ENCODE measurements around the gene TGFB3. TPM values are rescaled to one million over a fixed set of nuclear protein-coding genes. Genes with fewer than 3 reads are reported as not detected.
"Not testable (repeated sequence)": the region's sequence is repeated elsewhere in the genome, so short reads cannot be mapped to it uniquely, and the experiment has no call there.

The TGFB3 gene
- total RNA-seq, 2 donors from 2014 or later = 5.8 to 6.5 TPM

DNA sequence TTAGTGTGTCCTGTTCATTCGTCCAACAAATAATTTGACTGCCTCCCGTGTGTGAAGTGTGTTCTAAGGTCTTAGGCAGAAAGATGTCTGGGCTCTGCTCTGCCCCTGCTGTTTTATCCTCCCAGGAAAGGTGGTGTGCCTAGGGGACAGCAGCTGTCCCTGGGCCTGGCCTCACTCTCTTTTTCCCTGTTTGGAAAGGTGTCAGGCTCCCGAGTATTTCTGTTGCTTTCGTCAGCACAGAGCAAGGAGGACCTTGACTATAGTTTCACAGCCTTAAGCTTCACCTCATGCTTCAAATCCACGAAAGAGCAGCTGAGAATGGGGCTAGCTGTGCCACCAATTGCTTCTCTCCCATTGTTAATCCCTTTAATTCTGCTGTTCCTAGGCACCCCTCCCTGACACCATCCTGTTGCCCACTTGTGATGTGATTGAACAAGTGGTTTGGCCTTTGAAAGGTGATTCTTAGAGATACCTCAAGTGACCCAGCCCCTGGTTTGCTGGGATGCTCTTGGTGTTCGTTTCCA lies 54.2 kb downstream of the TGFB3 start:
- H3K36me3 Mint-ChIP-seq (ENCODE audit: low read depth) = peaks cover 2% of the 10 kb centered on the region
- no peaks in the 10 kb centered on the region for H3K9me3 ChIP-seq (ENCODE audit: control insufficient read depth, low read length, poor library complexity, severe bottlenecking)
- H3K27me3 Mint-ChIP-seq = no peaks in the 10 kb centered on the region
- no peak overlapping the region for H3K4me3 Mint-ChIP-seq
- H3K4me1 Mint-ChIP-seq = peaks cover 16% of the 10 kb centered on the region
- ATAC-seq (no peak), DNase-seq (no peak)
- no peak overlapping the region for H3K27ac Mint-ChIP-seq

DNA sequence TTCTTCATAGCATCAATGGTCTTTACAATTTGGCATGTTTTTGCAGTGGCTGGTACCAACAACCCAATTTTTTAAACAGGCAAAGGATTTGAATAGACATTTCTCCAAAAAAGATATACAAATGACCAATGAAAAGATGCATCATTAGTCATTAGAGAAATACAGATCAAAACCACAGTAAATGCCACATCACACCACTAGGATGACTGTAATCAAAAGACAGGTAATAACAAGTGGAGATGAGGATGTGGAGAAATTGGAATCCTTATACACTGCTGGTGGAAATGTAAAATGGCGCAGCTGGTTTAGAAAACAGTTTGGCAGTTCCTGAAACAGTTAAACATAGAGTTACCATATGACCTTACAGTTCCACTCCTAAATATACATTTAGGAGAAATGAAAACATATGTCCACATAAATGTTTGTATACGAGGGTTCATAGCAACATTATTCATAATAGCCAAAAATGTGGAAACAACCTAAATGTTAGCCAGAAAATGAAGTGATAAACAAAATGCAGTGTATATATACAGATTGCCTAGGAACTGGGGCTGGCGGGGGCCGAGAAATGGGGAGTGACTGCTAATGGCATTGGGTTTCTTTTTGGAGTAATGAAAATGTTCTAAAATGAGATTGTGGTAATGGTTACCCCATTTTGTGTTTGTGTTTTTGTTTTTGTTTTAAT lies 55.2 kb downstream of the TGFB3 start:
- DNase-seq (no peak), ATAC-seq (no peak)
- Mint-ChIP-seq H3K27ac (peak overlapping the region; percentile 14), H3K4me3 (no peak overlapping the region), H3K27me3 (no peaks in the 10 kb centered on the region), H3K4me1 (peaks cover 14% of the 10 kb centered on the region), H3K36me3 (ENCODE audit: low read depth) (peaks cover 2% of the 10 kb centered on the region)
- H3K9me3 ChIP-seq (ENCODE audit: control insufficient read depth, low read length, poor library complexity, severe bottlenecking) = no peaks in the 10 kb centered on the region

DNA sequence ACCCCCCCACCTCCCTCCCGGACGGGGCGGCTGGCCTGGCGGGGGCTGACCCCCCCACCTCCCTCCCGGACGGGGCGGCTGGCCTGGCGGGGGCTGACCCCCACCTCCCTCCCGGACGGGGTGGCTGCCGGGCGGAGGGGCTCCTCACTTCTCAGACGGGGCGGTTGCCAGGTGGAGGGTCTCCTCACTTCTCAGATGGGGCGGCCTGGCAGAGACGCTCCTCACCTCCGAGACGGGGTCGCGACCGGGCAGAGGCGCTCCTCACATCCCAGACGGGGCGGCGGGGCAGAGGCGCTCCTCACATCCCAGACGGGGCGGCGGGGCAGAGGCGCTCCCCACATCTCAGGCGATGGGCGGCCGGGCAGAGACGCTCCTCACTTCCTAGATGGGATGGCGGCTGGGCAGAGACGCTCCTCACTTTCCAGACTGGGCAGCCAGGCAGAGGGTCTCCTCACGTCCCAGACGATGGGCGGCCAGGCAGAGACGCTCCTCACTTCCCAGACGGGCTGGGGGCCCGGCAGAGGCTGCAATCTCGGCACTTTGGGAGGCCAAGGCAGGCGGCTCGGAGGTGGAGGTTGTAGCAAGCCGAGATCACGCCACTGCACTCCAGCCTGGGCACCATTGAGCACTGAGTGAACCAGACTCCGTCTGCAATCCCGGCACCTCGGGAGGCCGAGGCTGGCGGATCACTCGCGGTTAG lies 56.5 kb downstream of the TGFB3 start:
- H3K27me3 Mint-ChIP-seq; H3K36me3 Mint-ChIP-seq (ENCODE audit: low read depth); ATAC-seq: not testable (repeated sequence)

DNA sequence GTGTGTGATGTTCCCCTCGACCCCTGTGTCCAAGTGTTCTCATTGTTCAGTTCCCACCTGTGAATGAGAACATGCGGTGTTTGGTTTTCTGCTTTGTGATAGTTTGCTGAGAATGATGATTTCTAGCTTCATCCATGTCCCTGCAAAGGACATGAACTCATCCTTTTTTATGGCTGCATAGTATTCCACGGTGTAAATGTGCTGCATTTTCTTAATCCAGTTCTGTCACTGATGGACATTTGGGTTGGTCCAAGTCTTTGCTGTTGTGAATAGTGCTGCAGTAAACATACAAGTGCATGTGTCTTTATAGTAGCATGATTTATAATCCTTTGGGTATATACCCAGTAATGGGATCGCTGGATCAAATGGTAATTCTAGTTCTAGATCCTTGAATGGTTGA lies 61.4 kb downstream of the TGFB3 start:
- ATAC-seq; H3K4me3 Mint-ChIP-seq; H3K27ac Mint-ChIP-seq; H3K9me3 ChIP-seq (ENCODE audit: control insufficient read depth, low read length, poor library complexity, severe bottlenecking); DNase-seq; H3K27me3 Mint-ChIP-seq; H3K36me3 Mint-ChIP-seq (ENCODE audit: low read depth); H3K4me1 Mint-ChIP-seq: not testable (repeated sequence)

More for the DNA sequence above, 56.5 kb downstream of the TGFB3 start:
- H3K27ac Mint-ChIP-seq; H3K4me3 Mint-ChIP-seq; H3K9me3 ChIP-seq (ENCODE audit: control insufficient read depth, low read length, poor library complexity, severe bottlenecking); H3K4me1 Mint-ChIP-seq; DNase-seq: not testable (repeated sequence)

DNA sequence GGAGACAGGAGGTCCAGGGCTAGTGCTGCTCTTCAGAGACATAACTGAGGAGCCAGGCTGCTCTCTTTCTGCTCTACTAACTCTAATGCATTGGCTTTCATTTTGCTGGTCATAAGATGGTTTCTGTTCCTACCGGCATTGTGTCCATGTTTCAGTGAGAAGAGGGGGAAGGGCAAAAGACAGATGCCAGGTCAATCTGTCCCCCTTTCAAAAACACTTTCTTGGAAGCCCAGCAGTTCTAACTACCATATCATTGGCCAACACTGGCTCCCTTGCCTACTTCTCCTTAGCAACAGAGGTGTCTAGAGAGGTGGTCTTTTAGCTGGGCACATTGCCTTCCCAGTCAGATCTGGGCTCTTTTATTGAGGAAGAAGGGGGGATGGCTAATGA lies 63.9 kb downstream of the TGFB3 start:
- no peaks in the 10 kb centered on the region for H3K9me3 ChIP-seq (ENCODE audit: control insufficient read depth, low read length, poor library complexity, severe bottlenecking)
- DNase-seq (no peak), ATAC-seq (no peak)
- H3K27me3 Mint-ChIP-seq = no peaks in the 10 kb centered on the region
- no peaks in the 10 kb centered on the region for H3K4me1 Mint-ChIP-seq
- H3K36me3 Mint-ChIP-seq (ENCODE audit: low read depth) = peaks cover 10% of the 10 kb centered on the region
- H3K4me3 Mint-ChIP-seq = no peak overlapping the region
- H3K27ac Mint-ChIP-seq = peak overlapping the region; percentile 4

DNA sequence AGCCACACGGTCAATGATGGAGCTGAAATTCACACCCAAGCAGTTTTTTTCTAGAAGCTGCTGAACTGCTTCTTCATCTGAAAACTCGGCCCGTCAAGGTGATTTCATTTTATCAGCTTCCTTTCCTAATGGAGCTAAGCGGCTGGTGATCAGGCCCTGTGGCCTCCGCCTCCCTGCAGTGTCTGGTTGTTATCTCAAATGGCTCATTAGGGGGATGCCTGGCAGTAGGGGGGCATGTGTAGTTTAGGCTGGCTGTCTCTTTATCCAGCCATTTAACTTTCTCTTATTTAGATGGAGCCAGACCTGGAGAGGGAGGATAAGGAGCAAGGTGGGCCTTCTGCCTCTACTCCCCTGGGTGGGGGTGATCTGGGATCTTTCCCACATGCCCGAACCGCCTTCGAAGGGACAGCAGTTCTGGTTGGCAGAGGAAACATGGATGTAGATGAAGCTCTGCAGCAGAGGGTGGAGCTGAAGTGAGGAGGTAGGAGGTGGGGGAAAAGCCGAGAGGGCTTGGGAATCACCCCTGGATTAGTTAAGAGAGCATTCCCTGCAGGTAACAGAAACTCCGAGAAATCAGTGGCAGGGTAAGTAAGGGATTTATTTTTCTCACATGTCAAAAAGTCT lies 64.4 kb downstream of the TGFB3 start:
- Mint-ChIP-seq H3K4me3 (no peak overlapping the region), H3K27me3 (no peaks in the 10 kb centered on the region), H3K4me1 (no peaks in the 10 kb centered on the region), H3K27ac (peak overlapping the region; percentile 4), H3K36me3 (ENCODE audit: low read depth) (peaks cover 10% of the 10 kb centered on the region)
- no peaks in the 10 kb centered on the region for H3K9me3 ChIP-seq (ENCODE audit: control insufficient read depth, low read length, poor library complexity, severe bottlenecking)
- no peak for DNase-seq
- no peak for ATAC-seq

DNA sequence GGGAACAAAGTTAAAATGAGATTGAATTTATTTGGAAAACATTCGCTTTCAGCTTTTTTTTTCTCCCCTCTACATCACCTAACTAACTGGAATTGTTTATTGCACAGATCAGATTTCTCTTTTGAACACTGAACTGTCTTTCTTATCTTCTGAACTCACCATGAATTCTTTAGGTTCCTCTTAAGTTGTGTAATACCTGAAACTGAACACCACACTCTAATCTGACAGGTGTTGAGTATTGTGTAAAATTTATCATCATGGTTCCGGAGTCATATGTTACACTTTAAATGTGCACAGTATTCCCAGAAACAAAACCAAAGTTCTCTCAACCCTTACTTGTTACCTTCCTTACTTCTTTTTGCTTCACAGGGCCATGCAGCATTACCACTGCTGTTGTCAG lies 66.8 kb downstream of the TGFB3 start:
- no peaks in the 10 kb centered on the region for H3K9me3 ChIP-seq (ENCODE audit: control insufficient read depth, low read length, poor library complexity, severe bottlenecking)
- Mint-ChIP-seq H3K4me1 (no peaks in the 10 kb centered on the region), H3K36me3 (ENCODE audit: low read depth) (peaks cover 8% of the 10 kb centered on the region), H3K4me3 (no peak overlapping the region), H3K27ac (no peak overlapping the region), H3K27me3 (no peaks in the 10 kb centered on the region)
- DNase-seq = no peak
- no peak for ATAC-seq

DNA sequence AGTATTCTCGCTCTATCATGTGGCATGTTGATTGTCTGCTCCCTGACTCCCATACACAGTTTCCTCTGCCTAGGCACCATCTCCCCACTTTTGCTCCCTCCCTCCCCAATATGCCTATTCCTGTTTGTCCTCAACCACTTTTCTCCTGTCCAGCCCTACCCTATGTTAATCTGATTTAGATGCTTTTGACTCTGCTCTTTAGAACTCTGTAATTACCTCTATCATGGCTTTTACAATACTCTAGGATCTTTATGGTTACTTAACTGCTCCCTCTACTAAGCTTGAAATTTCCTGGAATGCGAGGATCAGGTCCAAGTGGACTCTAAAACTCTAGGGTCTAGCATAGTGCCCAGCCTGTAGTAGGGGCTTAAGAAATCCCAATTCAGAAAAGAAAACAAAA lies 68.6 kb downstream of the TGFB3 start:
- H3K9me3 ChIP-seq (ENCODE audit: control insufficient read depth, low read length, poor library complexity, severe bottlenecking) = no peaks in the 10 kb centered on the region
- Mint-ChIP-seq H3K36me3 (ENCODE audit: low read depth) (peaks cover 10% of the 10 kb centered on the region), H3K27ac (no peak overlapping the region), H3K4me1 (no peaks in the 10 kb centered on the region), H3K27me3 (no peaks in the 10 kb centered on the region), H3K4me3 (no peak overlapping the region)
- ATAC-seq (no peak), DNase-seq (no peak)

DNA sequence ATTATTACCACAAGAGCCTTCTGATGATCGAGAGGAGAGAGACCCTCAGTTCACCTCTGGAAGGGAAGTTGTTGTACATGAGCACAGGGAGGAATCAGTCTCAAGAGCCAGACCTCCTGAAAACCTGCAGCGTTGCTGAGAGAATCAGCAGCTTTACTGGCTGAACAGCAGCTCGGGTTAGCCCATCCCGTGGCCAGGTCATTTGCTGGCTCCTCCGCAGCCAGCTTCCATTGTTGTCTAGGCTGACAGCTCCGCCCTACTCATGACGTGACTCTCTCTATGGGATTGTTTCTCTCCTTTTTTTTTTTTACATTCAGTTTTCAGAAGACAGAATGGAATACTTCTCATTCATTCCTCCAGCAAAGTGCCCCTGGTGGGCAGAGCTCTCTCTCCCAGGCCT lies 69.9 kb downstream of the TGFB3 start:
- H3K4me1 Mint-ChIP-seq = no peaks in the 10 kb centered on the region
- H3K27me3 Mint-ChIP-seq = no peaks in the 10 kb centered on the region
- no peak overlapping the region for H3K4me3 Mint-ChIP-seq
- H3K9me3 ChIP-seq (ENCODE audit: control insufficient read depth, low read length, poor library complexity, severe bottlenecking) = no peaks in the 10 kb centered on the region
- H3K36me3 Mint-ChIP-seq (ENCODE audit: low read depth) = peaks cover 8% of the 10 kb centered on the region
- no peak overlapping the region for H3K27ac Mint-ChIP-seq
- no peak for DNase-seq
- ATAC-seq = no peak

DNA sequence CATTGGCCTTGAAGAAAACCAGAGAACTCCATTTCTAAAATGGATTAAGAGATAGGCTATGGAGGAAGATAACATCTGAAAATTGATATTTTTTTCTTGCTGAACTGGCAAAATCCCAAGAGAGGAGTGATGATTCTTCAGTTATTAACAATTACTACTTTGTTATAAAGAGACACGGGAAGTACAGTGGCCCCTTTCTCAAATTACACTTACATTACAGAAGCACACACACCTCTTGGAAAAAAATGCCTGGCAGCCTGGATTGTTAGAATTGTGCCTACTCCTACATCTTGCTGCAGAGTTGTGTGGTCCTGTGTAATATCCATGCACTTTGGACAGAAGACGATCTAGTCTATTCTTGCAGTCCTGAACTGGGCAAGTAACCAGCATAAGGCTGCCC lies 71.7 kb downstream of the TGFB3 start:
- Mint-ChIP-seq H3K36me3 (ENCODE audit: low read depth) (peaks cover 7% of the 10 kb centered on the region), H3K27ac (no peak overlapping the region), H3K27me3 (no peaks in the 10 kb centered on the region), H3K4me1 (no peaks in the 10 kb centered on the region), H3K4me3 (no peak overlapping the region)
- ATAC-seq = no peak
- no peaks in the 10 kb centered on the region for H3K9me3 ChIP-seq (ENCODE audit: control insufficient read depth, low read length, poor library complexity, severe bottlenecking)
- DNase-seq = no peak

DNA sequence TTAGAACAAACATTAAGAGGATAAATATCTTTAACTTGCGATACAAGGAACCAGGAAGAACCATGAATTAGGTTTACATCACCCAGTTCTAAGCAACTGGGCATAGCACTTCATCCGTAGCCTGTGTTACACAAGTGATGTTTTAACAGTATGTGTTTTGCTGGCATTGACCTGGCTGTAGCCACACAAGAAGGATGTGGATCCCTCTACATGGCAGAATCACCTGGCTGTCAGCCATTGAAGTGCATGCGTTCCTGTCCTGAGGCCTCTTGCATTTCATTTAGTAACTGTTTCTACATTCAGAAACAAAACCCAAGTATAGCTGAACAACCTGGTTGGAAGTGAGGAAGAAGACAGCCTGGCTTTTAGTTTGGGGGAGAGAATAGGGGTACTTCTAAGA lies 72.2 kb downstream of the TGFB3 start:
- Mint-ChIP-seq H3K4me3 (no peak overlapping the region), H3K27ac (no peak overlapping the region), H3K27me3 (no peaks in the 10 kb centered on the region), H3K36me3 (ENCODE audit: low read depth) (peaks cover 5% of the 10 kb centered on the region), H3K4me1 (no peaks in the 10 kb centered on the region)
- ATAC-seq (no peak), DNase-seq (no peak)
- no peaks in the 10 kb centered on the region for H3K9me3 ChIP-seq (ENCODE audit: control insufficient read depth, low read length, poor library complexity, severe bottlenecking)
